Right lobe of liver (tissue), 6 donors: ENCODE results near the gene RNF157. TPM values are rescaled to one million over a fixed set of nuclear protein-coding genes. Genes with fewer than 3 reads are reported as not detected.

Experiments
- ATAC-seq, 4 donors: fragments of 200-7000 bp; cut with Tn5 transposase; one replicate each; pipeline ENCODE4 v1.9.1; 2020; ENCODE audit warnings: mild to moderate bottlenecking in 4 of 4, moderate library complexity in 4 of 4
- DNase-seq, 3 donors: peaks; one replicate each; pipeline ENCODE4 v3.0.0-alpha.2; 2020
- H3K27ac ChIP-seq, 3 donors: fragments of 200-600 bp; one replicate each; pipeline ENCODE4 v1.8.0; 2022
- H3K27me3 ChIP-seq, 2 donors: fragments of 200-600 bp; one replicate each; pipeline ENCODE4 v1.8.0; 2022
- H3K36me3 ChIP-seq, 4 donors: fragments of 200-600 bp; sonication (generic) in 1 of 4; one replicate each; pipeline versions ENCODE4 v1.5.1 to v1.8.0; 2017 to 2022; ENCODE audit warnings: control low read depth in 1 of 4
- H3K4me1 ChIP-seq, 4 donors: fragments of 200-600 bp; sonication (generic) in 1 of 4; one replicate each; pipeline versions ENCODE4 v1.5.1 to v1.8.0; 2017 to 2022; ENCODE audit warnings: control low read depth in 1 of 4
- H3K4me3 ChIP-seq, 3 donors: fragments of 200-600 bp; one replicate each; pipeline ENCODE4 v1.8.0; 2022
- H3K9me3 ChIP-seq, 4 donors: fragments of 200-600 bp; sonication (generic) in 1 of 4; one replicate each; pipeline versions ENCODE4 v1.5.1 to v1.8.0; 2017 to 2022; ENCODE audit warnings: control low read depth in 1 of 4
- POLR2A ChIP-seq: fragments of 450-650 bp; IDR thresholded peaks from one replicate; pipeline ENCODE4 v1.6.1; 2017; ENCODE audit warnings: antibody characterized with exemption, mild to moderate bottlenecking
- WGBS: methylation state at CpG from one replicate; pipeline ENCODE4 v1.1.6; 2018; ENCODE audit warnings: low coverage, low lambda C conversion rate; ENCODE audit not compliant: insufficient coverage; ENCODE audit errors: missing lambda C conversion rate; 5-methylcytosine and 5-hydroxymethylcytosine counted together
- intact Hi-C, 2 donors: fragments of 100-400 bp; cut with DNase I; formaldehyde crosslinking; loops; one replicate each; pipeline versions ENCODE4 v1.11.2 to v1.14.1; 2022
- total RNA-seq, 6 experiments: library from RNA; depleted of rRNA in 2 of 6; stranded (reverse); fragments of >200 nt in 2 of 6; fragmentation: NEBNext Ultra II Directional in 3 of 6; extraction: Animal tissue kit (Norgen Biotek cat#: 25700) in 3 of 6; gene quantifications; one replicate each; pipeline versions ENCODE4 v1.1.0 to v1.2.4, GENCODE V29; 2016 to 2023
- TF ChIP-seq, protein P1 (sequence below), 4 donors: fragments of 200-600 bp in 3 of 4; fragments of 450-650 bp in 1 of 4; IDR thresholded peaks; one replicate each; pipeline versions ENCODE4 v1.5.1 to v1.8.0; 2016 to 2022; ENCODE audit warnings: antibody characterized with exemption in 4 of 4, mild to moderate bottlenecking in 2 of 4
- donor health status: DM: no; HTN: yes; CAD: no.
- donor health status: DM: no; HTN: no; CAD: no.
- donor health status: DM: no; HTN: no; CAD: no.
- donor health status: DM: no; HTN: yes; CAD: no.
- donor health status: DM: no; HTN: yes; CAD: no.

RNF157 gene
- total RNA-seq, 6 experiments from 2014 or later: 0.39 to 14.5 (median 6.0) TPM

DNA sequence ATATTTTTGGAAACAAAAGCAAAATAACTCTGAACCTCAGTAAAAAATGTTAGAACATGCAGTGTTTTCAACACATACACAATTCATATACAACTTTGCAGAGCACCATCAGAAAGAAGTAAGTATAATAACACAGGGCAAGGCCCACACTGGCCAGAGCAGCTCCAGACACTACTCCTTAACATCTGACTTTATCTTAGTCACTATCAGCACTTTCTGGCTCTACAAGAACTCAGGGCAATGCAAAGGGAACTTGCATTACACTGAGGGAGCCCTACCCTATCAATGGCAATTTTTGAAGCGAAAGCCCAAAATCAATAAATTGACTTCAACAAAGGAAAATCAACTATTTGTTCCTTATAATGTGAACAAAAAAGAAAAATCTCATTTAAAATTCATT, 16.5 kb downstream of the RNF157 start:
- intact Hi-C loops: no loop called here
- DNase-seq (no peak), ATAC-seq (no peak)
- H3K9me3 ChIP-seq: no peaks in the 10 kb centered on the region
- no peaks in the 10 kb centered on the region for H3K27me3 ChIP-seq
- no peak overlapping the region for H3K27ac ChIP-seq
- H3K36me3 ChIP-seq: no peaks in the 10 kb centered on the region
- no peak overlapping the region for H3K4me3 ChIP-seq
- TF ChIP-seq, protein P1, sequence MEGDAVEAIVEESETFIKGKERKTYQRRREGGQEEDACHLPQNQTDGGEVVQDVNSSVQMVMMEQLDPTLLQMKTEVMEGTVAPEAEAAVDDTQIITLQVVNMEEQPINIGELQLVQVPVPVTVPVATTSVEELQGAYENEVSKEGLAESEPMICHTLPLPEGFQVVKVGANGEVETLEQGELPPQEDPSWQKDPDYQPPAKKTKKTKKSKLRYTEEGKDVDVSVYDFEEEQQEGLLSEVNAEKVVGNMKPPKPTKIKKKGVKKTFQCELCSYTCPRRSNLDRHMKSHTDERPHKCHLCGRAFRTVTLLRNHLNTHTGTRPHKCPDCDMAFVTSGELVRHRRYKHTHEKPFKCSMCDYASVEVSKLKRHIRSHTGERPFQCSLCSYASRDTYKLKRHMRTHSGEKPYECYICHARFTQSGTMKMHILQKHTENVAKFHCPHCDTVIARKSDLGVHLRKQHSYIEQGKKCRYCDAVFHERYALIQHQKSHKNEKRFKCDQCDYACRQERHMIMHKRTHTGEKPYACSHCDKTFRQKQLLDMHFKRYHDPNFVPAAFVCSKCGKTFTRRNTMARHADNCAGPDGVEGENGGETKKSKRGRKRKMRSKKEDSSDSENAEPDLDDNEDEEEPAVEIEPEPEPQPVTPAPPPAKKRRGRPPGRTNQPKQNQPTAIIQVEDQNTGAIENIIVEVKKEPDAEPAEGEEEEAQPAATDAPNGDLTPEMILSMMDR (IDR thresholded peaks at IDR 0.05): no peak
- TF ChIP-seq POLR2A: no peak
- 100% methylated on average over 1 of the region's 1 CpG for WGBS
- no peaks in the 10 kb centered on the region for H3K4me1 ChIP-seq

DNA sequence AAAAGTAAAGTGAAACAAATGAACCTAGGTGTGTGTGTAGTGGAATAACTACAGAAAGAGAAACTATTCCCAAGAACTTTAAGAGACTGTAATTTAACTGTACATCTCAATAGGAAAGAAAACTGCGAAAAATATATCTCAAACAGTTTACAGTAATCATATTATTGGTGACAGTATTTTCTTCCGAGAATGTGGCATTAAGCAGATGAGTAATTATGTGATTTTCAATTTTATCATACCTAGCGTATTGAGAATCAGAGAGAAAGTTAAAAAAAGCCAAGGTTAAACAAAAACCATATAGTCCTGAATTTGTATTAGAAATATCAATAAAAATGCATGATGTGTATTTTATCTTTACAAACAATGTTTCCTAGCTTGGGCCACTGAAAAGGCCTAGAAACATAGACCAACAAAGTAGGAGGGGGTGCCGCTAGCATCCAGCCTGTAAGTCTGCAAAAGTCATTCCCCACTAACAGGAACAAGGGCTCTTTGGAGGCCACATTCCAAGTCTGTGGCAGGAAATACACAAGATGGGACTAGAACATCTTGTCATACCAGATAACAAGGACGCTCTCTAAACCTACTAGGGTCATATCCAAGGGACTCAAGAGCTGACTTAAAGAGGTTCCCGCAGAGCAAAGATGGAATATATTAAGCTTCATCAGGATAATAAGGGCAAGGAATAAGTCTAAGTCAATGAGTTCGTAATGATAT, 20.5 kb downstream of the RNF157 start:
- H3K9me3 ChIP-seq: no peaks in the 10 kb centered on the region
- TF ChIP-seq POLR2A: no peak
- TF ChIP-seq, protein P1 (IDR thresholded peaks at IDR 0.05): no peak
- intact Hi-C loops: no loop called here
- DNase-seq (no peak), ATAC-seq (no peak)
- 81% methylated on average over 5 of the region's 7 CpGs for WGBS
- H3K4me1 ChIP-seq: no peaks in the 10 kb centered on the region
- no peak overlapping the region for H3K4me3 ChIP-seq
- H3K27me3 ChIP-seq: no peaks in the 10 kb centered on the region
- no peak overlapping the region for H3K27ac ChIP-seq
- H3K36me3 ChIP-seq: no peaks in the 10 kb centered on the region

DNA sequence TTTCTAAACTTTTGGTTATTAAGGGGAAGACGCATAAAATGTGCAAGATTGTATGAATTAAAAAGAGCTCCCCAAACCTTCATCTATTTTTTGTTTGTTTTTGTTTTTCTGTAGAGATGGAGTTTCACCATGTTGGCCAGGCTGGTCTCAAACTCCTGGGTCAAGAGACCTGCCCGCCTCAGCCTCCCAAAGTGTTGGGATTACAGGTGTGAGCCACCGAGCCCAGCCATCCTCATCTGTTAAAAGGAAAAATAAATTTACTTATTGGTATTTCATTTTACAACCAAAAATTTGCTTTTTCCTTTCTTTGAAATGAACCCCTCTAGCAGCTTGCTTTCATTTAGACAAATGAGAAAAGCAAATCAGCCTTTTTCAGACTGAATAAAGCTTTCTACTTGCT, 23.2 kb downstream of the RNF157 start:
- TF ChIP-seq, protein P1 (IDR thresholded peaks at IDR 0.05): no peak
- no peak for TF ChIP-seq POLR2A
- DNase-seq (no peak), ATAC-seq (no peak)
- Histone ChIP-seq H3K4me3 (no peak overlapping the region), H3K9me3 (no peaks in the 10 kb centered on the region), H3K27ac (no peak overlapping the region), H3K27me3 (no peaks in the 10 kb centered on the region), H3K36me3 (no peaks in the 10 kb centered on the region), H3K4me1 (no peaks in the 10 kb centered on the region)
- 95% methylated on average over 3 of the region's 3 CpGs for WGBS
- intact Hi-C loops: no loop called here

DNA sequence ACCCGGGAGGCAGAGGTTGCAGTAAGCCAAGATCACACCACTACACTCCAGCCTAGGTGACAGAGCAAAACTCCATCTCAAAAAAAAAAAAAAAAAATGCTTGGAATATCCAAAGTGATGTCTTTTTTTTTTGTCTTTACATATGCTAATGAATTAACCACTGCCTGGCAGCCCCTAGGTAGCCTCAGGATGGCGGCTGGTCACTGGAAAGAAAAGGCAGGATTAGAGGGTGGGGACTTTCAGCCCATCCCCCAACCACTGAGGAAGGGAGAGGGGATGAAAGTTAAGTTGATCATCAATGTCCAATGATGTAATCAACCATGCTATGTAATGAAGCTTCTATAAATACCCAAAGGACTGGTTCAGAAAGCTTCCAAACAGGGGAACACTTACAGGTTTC, 26.8 kb downstream of the RNF157 start:
- intact Hi-C loops: no loop called here
- no peaks in the 10 kb centered on the region for H3K27me3 ChIP-seq
- no peaks in the 10 kb centered on the region for H3K4me1 ChIP-seq
- ATAC-seq (no peak), DNase-seq (no peak)
- no peak overlapping the region for H3K4me3 ChIP-seq
- no peak overlapping the region for H3K27ac ChIP-seq
- H3K9me3 ChIP-seq: no peaks in the 10 kb centered on the region
- no peaks in the 10 kb centered on the region for H3K36me3 ChIP-seq
- TF ChIP-seq, protein P1 (IDR thresholded peaks at IDR 0.05): no peak
- TF ChIP-seq POLR2A: no peak
- 69% methylated on average over 2 of the region's 2 CpGs for WGBS

DNA sequence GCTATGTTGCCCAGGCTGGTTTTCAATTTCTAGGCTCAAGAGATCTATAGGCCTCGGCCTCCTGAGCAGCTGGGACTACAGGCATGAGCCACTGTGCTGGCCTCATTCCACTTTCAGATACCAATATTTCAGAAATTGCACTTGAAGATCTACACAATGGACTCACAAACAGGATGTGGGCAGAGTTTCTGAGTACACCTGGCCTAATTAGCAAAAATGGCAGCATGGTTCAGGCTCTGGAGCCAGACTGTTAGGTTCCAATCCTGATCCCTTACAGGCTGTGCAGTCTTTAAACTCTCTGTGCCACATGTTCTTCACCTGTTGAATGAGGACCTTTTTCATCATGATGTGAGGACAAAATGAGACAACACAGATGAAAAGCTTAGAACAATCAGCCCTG, 32.2 kb downstream of the RNF157 start:
- ATAC-seq: no peak
- H3K36me3 ChIP-seq: no peaks in the 10 kb centered on the region
- WGBS: 100% methylated on average over 1 of the region's 1 CpG
- no peak overlapping the region for H3K4me3 ChIP-seq
- TF ChIP-seq, protein P1 (IDR thresholded peaks at IDR 0.05): no peak
- H3K4me1 ChIP-seq: no peaks in the 10 kb centered on the region
- DNase-seq: no peak
- H3K9me3 ChIP-seq: no peaks in the 10 kb centered on the region
- intact Hi-C loops: no loop called here
- H3K27me3 ChIP-seq: no peaks in the 10 kb centered on the region
- H3K27ac ChIP-seq: no peak overlapping the region
